GM10248 (cell line): Measurements from ENCODE around the gene ADRA2B.

Experiments used
- CTCF ChIA-PET: fragments of 300-600 bp; sonication (Branson Sonifier 250); formaldehyde crosslinking; extraction: SDS; loops from one replicate; lab custom pipeline; 2021; ENCODE audit warnings: antibody characterized with exemption; lab: Yijun Ruan, JAX
- POLR2A ChIA-PET: fragments of 350-650 bp; sonication (Branson Sonifier 250); formaldehyde crosslinking; extraction: SDS; loops from one replicate; lab custom pipeline; 2020; ENCODE audit warnings: antibody characterized with exemption; lab: Yijun Ruan, JAX
- DNase-seq: peaks from one replicate; pipeline ENCODE4 v3.0.0; 2012; ENCODE audit errors: extremely low spot score
- TF ChIP-seq, protein P1 (sequence below): IDR thresholded peaks from 2 replicates; pipeline ENCODE4 v1.5.1; 2012; ENCODE audit warnings: mild to moderate bottlenecking, low read depth; ENCODE audit errors: extremely low read depth, missing control alignments, control extremely low read depth

ADRA2B gene

DNA sequence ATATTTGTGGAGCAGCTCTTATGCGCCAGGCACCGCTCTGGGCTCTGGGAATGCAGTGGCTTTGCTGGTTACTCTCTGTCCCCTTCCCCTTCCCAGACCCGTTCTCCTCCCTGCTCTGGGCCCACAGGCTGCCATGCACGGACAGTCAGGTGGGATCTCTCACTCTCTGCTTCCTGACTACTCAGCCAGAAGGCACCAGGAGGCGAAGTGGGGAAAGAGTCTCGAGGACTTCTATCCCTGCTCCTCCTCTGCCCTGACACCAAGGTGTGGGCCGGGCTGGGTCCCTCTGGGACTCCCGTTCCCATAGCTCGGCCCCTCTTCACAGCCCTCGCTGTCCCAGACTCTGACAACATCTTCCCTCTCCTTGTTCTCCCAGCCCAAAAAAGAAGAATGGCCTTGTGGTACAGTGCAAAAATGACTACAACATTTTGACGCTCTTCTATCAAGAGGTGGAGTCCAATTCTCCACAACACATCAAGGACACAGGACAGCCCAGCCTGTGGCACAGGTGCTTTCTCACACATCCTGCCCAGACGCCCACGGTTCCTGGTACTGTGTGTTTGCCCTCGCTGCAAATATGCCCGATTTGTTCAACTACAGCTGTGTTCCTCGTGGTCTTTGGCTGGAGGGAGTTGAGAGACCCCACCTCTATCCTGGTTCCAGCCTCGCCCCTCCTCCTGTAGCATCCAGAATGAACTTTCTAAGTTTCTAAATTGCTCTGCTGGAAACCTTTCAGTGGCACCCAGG is 42.9 kb upstream of the ADRA2B start:
- DNase-seq, result peak; percentile 38
- CTCF ChIA-PET, result interaction anchor here (1.1 to 24.9 kb wide), 3 partner anchors 14 to 44 kb away, joined by 3 to 658 read pairs (median 56); partner anchors contain the start of genes ASTL and DUSP2
- TF ChIP-seq, protein P1, sequence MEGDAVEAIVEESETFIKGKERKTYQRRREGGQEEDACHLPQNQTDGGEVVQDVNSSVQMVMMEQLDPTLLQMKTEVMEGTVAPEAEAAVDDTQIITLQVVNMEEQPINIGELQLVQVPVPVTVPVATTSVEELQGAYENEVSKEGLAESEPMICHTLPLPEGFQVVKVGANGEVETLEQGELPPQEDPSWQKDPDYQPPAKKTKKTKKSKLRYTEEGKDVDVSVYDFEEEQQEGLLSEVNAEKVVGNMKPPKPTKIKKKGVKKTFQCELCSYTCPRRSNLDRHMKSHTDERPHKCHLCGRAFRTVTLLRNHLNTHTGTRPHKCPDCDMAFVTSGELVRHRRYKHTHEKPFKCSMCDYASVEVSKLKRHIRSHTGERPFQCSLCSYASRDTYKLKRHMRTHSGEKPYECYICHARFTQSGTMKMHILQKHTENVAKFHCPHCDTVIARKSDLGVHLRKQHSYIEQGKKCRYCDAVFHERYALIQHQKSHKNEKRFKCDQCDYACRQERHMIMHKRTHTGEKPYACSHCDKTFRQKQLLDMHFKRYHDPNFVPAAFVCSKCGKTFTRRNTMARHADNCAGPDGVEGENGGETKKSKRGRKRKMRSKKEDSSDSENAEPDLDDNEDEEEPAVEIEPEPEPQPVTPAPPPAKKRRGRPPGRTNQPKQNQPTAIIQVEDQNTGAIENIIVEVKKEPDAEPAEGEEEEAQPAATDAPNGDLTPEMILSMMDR, result no peak
- POLR2A ChIA-PET, result interaction anchor here (0.7 to 4.5 kb wide), 4 partner anchors 13 to 21 kb away, joined by 3 to 37 read pairs (median 14); partner anchors contain the start of genes ASTL and DUSP2

DNA sequence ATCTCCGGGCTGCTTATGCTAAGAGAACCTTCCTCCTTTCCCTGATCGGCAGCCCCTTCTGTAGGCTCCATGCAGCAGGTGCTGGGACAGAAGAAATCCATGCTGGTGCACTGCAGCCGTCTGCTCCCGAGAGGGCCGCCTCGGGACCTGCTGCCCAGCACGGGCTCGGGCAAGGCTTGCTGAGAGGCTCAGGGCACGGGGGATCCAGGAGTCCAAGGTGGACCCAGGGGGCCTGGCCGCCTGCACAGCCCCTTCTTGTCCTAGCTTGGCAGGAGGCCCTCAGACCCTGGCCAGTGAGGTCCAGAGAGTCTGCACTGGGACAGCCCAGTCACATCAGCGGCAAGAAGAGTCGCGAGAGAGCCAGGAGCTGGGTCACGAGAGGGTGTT is 42.2 kb upstream of the ADRA2B start:
- POLR2A ChIA-PET, result interaction anchor here (0.5 to 4.5 kb wide), 5 partner anchors 8 to 48 kb away, joined by 3 to 37 read pairs (median 9); partner anchors contain the start of genes ASTL and DUSP2
- TF ChIP-seq, protein P1, result no peak
- DNase-seq, result peak; percentile 22
- CTCF ChIA-PET, result interaction anchor here (0.9 to 24.9 kb wide), 4 partner anchors 14 to 108 kb away, joined by 3 to 658 read pairs (median 30); partner anchors contain the start of genes ASTL and DUSP2

DNA sequence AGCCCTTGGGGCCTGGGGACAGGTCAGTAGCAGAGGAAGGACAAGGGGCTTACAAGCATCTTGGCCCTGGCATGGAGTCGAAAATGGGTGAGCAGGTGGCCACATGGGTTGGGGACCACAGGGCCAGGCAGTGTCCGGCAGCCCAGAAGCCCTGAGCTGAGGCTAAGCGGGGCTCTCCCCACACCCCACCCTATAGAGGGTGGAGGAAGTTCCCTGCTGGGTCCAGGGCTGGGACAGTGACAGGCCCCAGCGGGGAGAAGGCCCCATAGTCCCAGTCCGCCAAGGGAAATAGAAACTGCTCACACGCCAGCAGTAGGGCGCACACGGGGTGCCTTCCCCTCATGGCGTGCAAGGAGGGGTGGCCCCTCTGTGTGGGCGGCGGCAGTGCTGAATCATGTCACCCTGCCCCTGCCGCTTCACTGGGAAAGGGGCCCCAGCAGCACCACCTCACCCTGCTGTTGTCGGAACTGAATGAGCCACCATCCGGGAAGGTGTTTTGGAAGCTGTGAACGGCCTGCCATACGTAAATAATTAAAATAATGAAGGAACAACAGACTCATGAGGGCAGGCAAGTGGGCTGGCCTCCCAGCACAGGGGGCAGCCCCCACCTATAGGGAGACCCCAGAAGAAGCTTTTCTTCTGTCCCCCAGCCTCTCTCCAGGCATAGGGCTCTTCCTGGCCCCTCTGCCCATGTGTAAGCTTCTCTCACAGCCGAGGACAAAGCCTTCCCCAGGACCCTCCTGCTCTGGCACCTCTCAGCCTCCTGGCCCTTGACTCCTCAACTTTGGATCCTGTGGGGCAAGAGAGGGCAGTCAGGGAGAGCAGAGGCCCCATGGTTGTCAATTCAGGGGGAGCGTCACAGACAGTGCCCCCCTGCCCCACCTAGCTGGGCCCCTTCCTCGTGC is 41.5 kb upstream of the ADRA2B start:
- peak; percentile 87 for DNase-seq
- CTCF ChIA-PET, result interaction anchor here (0.9 to 24.9 kb wide), 4 partner anchors 13 to 109 kb away, joined by 3 to 658 read pairs (median 30); partner anchors contain the start of genes ASTL, DUSP2 and STARD7
- TF ChIP-seq, protein P1, result no peak
- POLR2A ChIA-PET, result interaction anchor here (0.5 to 4.5 kb wide), 5 partner anchors 9 to 48 kb away, joined by 3 to 37 read pairs (median 9); partner anchors contain the start of genes ASTL and DUSP2

DNA sequence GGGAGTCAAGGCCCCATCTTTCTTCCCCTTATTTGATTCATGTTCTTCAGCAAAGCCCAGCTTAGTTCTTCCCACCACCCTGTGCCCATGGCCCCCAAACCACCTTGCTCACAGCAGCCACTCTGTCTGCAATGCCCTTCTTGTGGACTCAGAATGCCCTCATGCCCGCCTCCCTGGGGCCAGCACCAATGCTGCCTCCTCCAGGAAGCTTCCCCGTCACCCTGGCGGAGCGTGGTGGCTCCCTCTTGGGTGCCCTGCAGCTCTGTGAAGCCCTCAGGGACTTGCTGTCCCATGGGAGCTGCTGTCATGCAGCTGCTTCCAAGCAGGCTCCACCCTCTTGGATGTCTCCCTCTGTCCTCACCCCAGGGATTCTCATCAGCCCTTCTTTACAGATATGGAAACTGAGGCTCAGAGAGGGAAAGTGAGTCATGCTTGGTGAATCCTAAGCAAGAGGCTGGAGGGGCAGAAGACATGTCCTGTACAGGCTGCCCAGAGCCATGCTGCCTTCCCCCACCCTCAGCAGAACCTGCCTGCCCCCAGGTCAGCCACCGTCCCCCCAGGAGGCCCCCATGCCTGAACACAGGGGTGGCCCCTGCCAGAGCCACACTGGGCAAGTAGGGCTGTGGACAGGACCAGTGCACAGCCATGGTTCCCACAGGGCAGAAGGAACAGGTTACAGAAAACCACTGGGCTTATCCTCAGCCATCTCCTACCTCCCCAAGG is 40.7 kb upstream of the ADRA2B start:
- POLR2A ChIA-PET, result interaction anchor here (0.6 to 4.5 kb wide), 5 partner anchors 11 to 311 kb away, joined by 4 to 37 read pairs (median 9); partner anchors contain the start of genes ASTL and DUSP2
- CTCF ChIA-PET, result interaction anchor here (0.8 to 24.9 kb wide), 4 partner anchors 12 to 352 kb away, joined by 3 to 658 read pairs (median 30); partner anchors contain the start of genes ASTL, DUSP2 and STARD7
- peak; percentile 56 for DNase-seq
- TF ChIP-seq, protein P1, result no peak

DNA sequence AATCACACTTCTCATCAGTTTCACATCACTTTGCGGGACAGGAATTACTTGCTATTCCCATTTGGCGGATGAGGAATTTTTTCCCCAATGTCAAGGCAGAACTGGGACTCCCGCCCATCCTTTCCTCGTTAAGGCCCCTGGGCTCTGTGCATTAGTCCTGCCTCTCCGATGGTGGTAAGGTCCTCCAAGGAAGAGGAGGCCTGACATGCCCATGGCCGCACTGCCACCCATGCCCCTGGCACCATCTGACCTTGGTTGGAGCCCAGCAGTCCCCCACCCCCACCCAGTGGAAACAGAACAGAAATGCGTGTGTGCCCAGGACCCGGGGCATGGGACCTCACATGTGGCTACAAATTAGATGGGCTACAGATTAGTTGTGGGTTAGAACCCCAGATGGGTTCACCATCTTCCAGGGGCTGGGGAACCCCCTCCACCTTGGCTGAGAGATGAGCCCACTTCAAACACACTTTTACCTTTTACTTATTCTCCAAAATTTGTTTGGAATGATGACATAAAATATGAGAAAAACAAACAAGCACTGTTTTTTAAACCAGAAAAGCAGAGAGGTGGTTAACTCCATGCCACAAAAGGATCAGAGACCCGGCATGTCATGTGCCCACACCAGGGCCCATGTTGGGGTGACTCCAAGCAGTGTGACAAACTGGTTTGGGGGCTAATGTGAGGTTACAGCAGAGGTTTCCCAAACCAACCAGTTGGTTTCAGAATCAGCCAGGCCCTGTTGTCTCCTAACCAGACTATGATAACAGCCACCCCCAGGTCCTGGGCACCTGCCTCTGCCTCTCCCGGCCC is 39.8 kb upstream of the ADRA2B start:
- TF ChIP-seq, protein P1, result no peak
- POLR2A ChIA-PET, result interaction anchor here (0.6 to 4.5 kb wide), 6 partner anchors 10 to 312 kb away, joined by 3 to 37 read pairs (median 7); partner anchors contain the start of genes ASTL and DUSP2
- CTCF ChIA-PET, result interaction anchor here (0.8 to 24.9 kb wide), 4 partner anchors 11 to 353 kb away, joined by 3 to 658 read pairs (median 30); partner anchors contain the start of genes ASTL, DUSP2 and STARD7
- peak; percentile 39 for DNase-seq
